BE2C (cell line): ENCODE results near the gene DUSP14.

Experiments
- DNase-seq: peaks from one replicate; pipeline ENCODE4 v3.0.0-alpha.2; 2020
- H3K27me3 ChIP-seq: fragments of 250-450 bp; sonication (Bioruptor Pico); 2 replicates; pipeline ENCODE4 v1.5.1; 2020; ENCODE audit warnings: mild to moderate bottlenecking
- H3K36me3 ChIP-seq: fragments of 250-450 bp; sonication (Bioruptor Pico); 2 replicates; pipeline ENCODE4 v1.5.1; 2020; ENCODE audit warnings: mild to moderate bottlenecking
- H3K4me1 ChIP-seq: fragments of 250-450 bp; sonication (Bioruptor Pico); 2 replicates; pipeline ENCODE4 v1.5.1; 2020
- H3K4me3 ChIP-seq: 2 replicates; pipeline ENCODE4 v1.5.1; 2011; ENCODE audit warnings: low read depth, low read length
- H3K9me3 ChIP-seq: fragments of 250-450 bp; sonication (Bioruptor Pico); 2 replicates; pipeline ENCODE4 v1.5.1; 2020
- CTCF ChIP-seq: IDR thresholded peaks from 2 replicates; pipeline ENCODE4 v1.5.1; 2012; ENCODE audit warnings: mild to moderate bottlenecking, low read depth, low read length

DUSP14 gene

GRCh38 chr17:37527249-37527851 is 37.7 kb downstream of the DUSP14 start:
- DNase-seq = peak; percentile 22
- H3K36me3 ChIP-seq = peaks cover 14% of the 10 kb centered on the region

GRCh38 chr17:37530420-37530819 is 40.7 kb downstream of the DUSP14 start:
- Histone ChIP-seq H3K36me3 (peaks cover 10% of the 10 kb centered on the region), H3K4me3 (no peak overlapping the region), H3K9me3 (no peaks in the 10 kb centered on the region), H3K4me1 (no peaks in the 10 kb centered on the region), H3K27me3 (no peaks in the 10 kb centered on the region)
- DNase-seq = no peak
- TF ChIP-seq CTCF = no peak

More at GRCh38 chr17:37527249-37527851, 37.7 kb downstream of the DUSP14 start:
- no peak overlapping the region for H3K4me3 ChIP-seq
- no peaks in the 10 kb centered on the region for H3K27me3 ChIP-seq
- TF ChIP-seq CTCF = peak; percentile 87
- H3K9me3 ChIP-seq = no peaks in the 10 kb centered on the region
- no peaks in the 10 kb centered on the region for H3K4me1 ChIP-seq

- Histone ChIP-seq H3K27me3 (no peaks in the 10 kb centered on the region), H3K4me1 (no peaks in the 10 kb centered on the region), H3K4me3 (no peak overlapping the region), H3K36me3 (peaks cover 17% of the 10 kb centered on the region), H3K9me3 (no peaks in the 10 kb centered on the region)
- no peak for DNase-seq
- no peak for TF ChIP-seq CTCF
Measured at GRCh38 chr17:37532756-37533155, 43.1 kb downstream of the DUSP14 start.

GRCh38 chr17:37535906-37536305 is 46.2 kb downstream of the DUSP14 start:
- Histone ChIP-seq H3K9me3 (no peaks in the 10 kb centered on the region), H3K4me3 (no peak overlapping the region), H3K36me3 (peaks cover 29% of the 10 kb centered on the region), H3K27me3 (no peaks in the 10 kb centered on the region), H3K4me1 (no peaks in the 10 kb centered on the region)
- TF ChIP-seq CTCF = no peak
- no peak for DNase-seq

- no peak for TF ChIP-seq CTCF
- peaks cover 41% of the 10 kb centered on the region for H3K36me3 ChIP-seq
- H3K4me1 ChIP-seq = no peaks in the 10 kb centered on the region
Measured at GRCh38 chr17:37538981-37539659, 49.4 kb downstream of the DUSP14 start.

More at GRCh38 chr17:37538981-37539659, 49.4 kb downstream of the DUSP14 start:
- Histone ChIP-seq H3K27me3 (no peaks in the 10 kb centered on the region), H3K9me3 (no peaks in the 10 kb centered on the region), H3K4me3 (no peak overlapping the region)
- DNase-seq = no peak
